DOHH2 (cell line): ENCODE results near the gene MCMBP.

Experiments
- CTCF ChIP-seq: fragments of 200-600 bp; sonication (generic); IDR thresholded peaks from one replicate; pipeline ENCODE4 v1.5.1; 2014; ENCODE audit warnings: antibody characterized with exemption, mild to moderate bottlenecking, low read depth, low read length; ENCODE audit not compliant: poor library complexity, severe bottlenecking
- EZH2phosphoT487 ChIP-seq: fragments of 200-600 bp; sonication (generic); IDR thresholded peaks from 2 replicates; pipeline ENCODE4 v1.6.1; 2017; ENCODE audit warnings: borderline replicate concordance, mild to moderate bottlenecking, antibody characterized with exemption, low read length, moderate library complexity, mixed read lengths

GRCh38 chr10:119805702-119806230 is 66.9 kb downstream of the MCMBP start:
- no peak for TF ChIP-seq CTCF
- TF ChIP-seq EZH2phosphoT487: no peak
